A549 (cell line): ENCODE results near the gene SEMA5B.

Experiments used
- CEBPB ChIP-seq, 2 experiments: fragments of >200 bp in 1 of 2; sonication (Bioruptor Twin) in 1 of 2; formaldehyde crosslinking in 1 of 2; IDR thresholded peaks; 2 replicates each; pipeline ENCODE4 v1.6.1; 2012 to 2016
- CTCF ChIP-seq: fragments of >200 bp; sonication (Bioruptor Twin); formaldehyde crosslinking; IDR thresholded peaks from 3 replicates; pipeline ENCODE4 v1.5.1; 2016
- ZFP36 ChIP-seq: fragments of 450-650 bp; IDR thresholded peaks from 2 replicates; pipeline ENCODE4 v1.6.1; 2014; ENCODE audit warnings: borderline replicate concordance; ENCODE audit not compliant: partially characterized antibody

- TF ChIP-seq ZFP36 (no peak), CTCF (no peak), CEBPB (IDR thresholded peaks at IDR 0.05) (no peak)
These were observed 106.6 kb downstream of the SEMA5B start for GRCh38 chr3:122920986-122921385.
